Right ventricle myocardium superior (tissue), 1 donor: ENCODE data around the gene N4BP3. TPM values are rescaled to one million over a fixed set of nuclear protein-coding genes. Genes with fewer than 3 reads are reported as not detected.

Experiments used
- ATAC-seq: fragments of 200-7000 bp; cut with Tn5 transposase; one replicate; pipeline ENCODE4 v1.9.1; 2020; ENCODE audit warnings: mild to moderate bottlenecking; ENCODE audit not compliant: poor library complexity
- DNase-seq: peaks from one replicate; pipeline ENCODE4 v3.0.0-alpha.2; 2020
- intact Hi-C: fragments of 100-400 bp; cut with DNase I; formaldehyde crosslinking; loops from one replicate; pipeline ENCODE4 v1.11.2; 2022
- total RNA-seq: library from RNA; stranded (reverse); fragmentation: NEBNext Ultra II Directional; extraction: Animal tissue kit (Norgen Biotek cat#: 25700); gene quantifications from one replicate; pipeline ENCODE4 v1.2.1, GENCODE V29; 2021
- donor health status: DM: no; HTN: yes; CAD: no; lungs with severe emphysema.

The N4BP3 gene
- total RNA-seq, 1 donor from 2014 or later = 2.7 TPM

GRCh38 chr5:178165581-178165980 lies 52.2 kb downstream of the N4BP3 start:
- intact Hi-C loops = no loop called here
- ATAC-seq (no peak), DNase-seq (no peak)

GRCh38 chr5:178170455-178170854 lies 57.1 kb downstream of the N4BP3 start:
- ATAC-seq (no peak), DNase-seq (no peak)
- intact Hi-C loops = no loop called here

GRCh38 chr5:178174456-178174855 lies 61.1 kb downstream of the N4BP3 start:
- intact Hi-C loops = no loop called here
- ATAC-seq = no peak

More at GRCh38 chr5:178174456-178174855, 61.1 kb downstream of the N4BP3 start:
- DNase-seq = no peak

Other genes starting within 250 kb of the N4BP3 start
- not detected for gene PROP1, start 117.3 kb upstream of the N4BP3 start, total RNA-seq
- gene RMND5B, start 17.5 kb downstream of the N4BP3 start, total RNA-seq = 33.7 TPM
- gene NHP2, start 40.4 kb downstream of the N4BP3 start, total RNA-seq = 75.7 TPM
- gene GMCL2, start 73.8 kb downstream of the N4BP3 start, total RNA-seq = not detected
- gene HNRNPAB, start 91.0 kb downstream of the N4BP3 start, total RNA-seq = 83.4 TPM
- 34.4 TPM for gene PHYKPL, start 119.3 kb downstream of the N4BP3 start, total RNA-seq